Tibial nerve (tissue), 4 donors: ENCODE measurements around the gene SERPINA1. TPM values are rescaled to one million over a fixed set of nuclear protein-coding genes. Genes with fewer than 3 reads are reported as not detected.
"Not testable (repeated sequence)": the region's sequence is repeated elsewhere in the genome, so short reads cannot be mapped to it uniquely, and the experiment has no call there.

Source experiments
- DNase-seq, 2 donors: peaks; one replicate each; pipeline ENCODE4 v3.0.0-alpha.2; 2019; ENCODE audit warnings: low spot score in 2 of 2
- H3K27ac ChIP-seq, 4 donors: fragments of 200-600 bp; sonication (generic) in 3 of 4; one replicate each; pipeline ENCODE4 v1.5.1; 2017 to 2019; ENCODE audit warnings: mild to moderate bottlenecking in 1 of 4
- H3K27me3 ChIP-seq, 2 donors: fragments of 200-600 bp; sonication (generic) in 1 of 2; one replicate each; pipeline versions ENCODE4 v1.5.1 to v1.6.0; 2017 to 2019
- H3K36me3 ChIP-seq, 3 donors: fragments of 200-600 bp; sonication (generic); one replicate each; pipeline ENCODE4 v1.5.1; 2018 to 2019
- H3K4me1 ChIP-seq, 4 donors: fragments of 200-600 bp; sonication (generic) in 3 of 4; one replicate each; pipeline ENCODE4 v1.5.1; 2017 to 2019
- H3K4me3 ChIP-seq, 4 donors: fragments of 200-600 bp; sonication (generic) in 3 of 4; one replicate each; pipeline ENCODE4 v1.5.1; 2017 to 2019; ENCODE audit warnings: mild to moderate bottlenecking in 1 of 4, moderate library complexity in 1 of 4
- H3K9me3 ChIP-seq, 4 donors: fragments of 200-600 bp; sonication (generic) in 3 of 4; one replicate each; pipeline ENCODE4 v1.5.1; 2017 to 2019
- CTCF ChIP-seq, 5 experiments: fragments of 200-600 bp in 3 of 5; fragments of 450-650 bp in 2 of 5; sonication (generic) in 3 of 5; IDR thresholded peaks; one replicate each; pipeline ENCODE4 v1.5.1; 2016 to 2019; ENCODE audit warnings: antibody characterized with exemption in 5 of 5, mild to moderate bottlenecking in 3 of 5, moderate library complexity in 2 of 5
- EP300 ChIP-seq, 2 donors: sonication (generic); formaldehyde crosslinking; IDR thresholded peaks; one replicate each; pipeline ENCODE4 v1.6.1; 2017; ENCODE audit warnings: antibody characterized with exemption in 2 of 2, mild to moderate bottlenecking in 1 of 2
- POLR2A ChIP-seq, 2 donors: fragments of 450-650 bp; IDR thresholded peaks; one replicate each; pipeline ENCODE4 v1.6.1; 2017; ENCODE audit warnings: antibody characterized with exemption in 2 of 2, mild to moderate bottlenecking in 2 of 2, moderate library complexity in 2 of 2
- WGBS, 2 donors: methylation state at CpG; one replicate each; pipeline ENCODE4 v1.1.5; 2018; 5-methylcytosine and 5-hydroxymethylcytosine counted together
- total RNA-seq, 4 donors: library from RNA; depleted of rRNA; stranded (reverse); fragments of >200 nt; gene quantifications; one replicate each; pipeline ENCODE4 v1.1.0, GENCODE V29; 2016

The SERPINA1 gene
- total RNA-seq, 4 donors from 2014 or later, result 5.7 to 13.9 (median 9.0) TPM

GRCh38 chr14:94372021-94372605, 16.3 kb downstream of the SERPINA1 start:
- H3K27ac ChIP-seq, result no peak overlapping the region
- H3K4me1 ChIP-seq, result peaks cover 0 to 25% (median 0%) of the 10 kb centered on the region in 4 donors
- TF ChIP-seq EP300 (IDR thresholded peaks at IDR 0.05) (no peak), CTCF (IDR thresholded peaks at IDR 0.05) (no peak), POLR2A (IDR thresholded peaks at IDR 0.05) (no peak)
- no peak overlapping the region for H3K4me3 ChIP-seq
- no peaks in the 10 kb centered on the region for H3K27me3 ChIP-seq
- DNase-seq, result no peak
- H3K36me3 ChIP-seq, result no peaks in the 10 kb centered on the region
- no peaks in the 10 kb centered on the region for H3K9me3 ChIP-seq
- 79 to 84% methylated on average over 13 of the region's 13 CpGs for WGBS, 2 donors

- no peaks in the 10 kb centered on the region for H3K36me3 ChIP-seq
- no peak overlapping the region for H3K4me3 ChIP-seq
- no peak for TF ChIP-seq EP300 (IDR thresholded peaks at IDR 0.05)
- TF ChIP-seq POLR2A (IDR thresholded peaks at IDR 0.05), result no peak
- TF ChIP-seq CTCF (IDR thresholded peaks at IDR 0.05), result no peak
- H3K9me3 ChIP-seq, result no peaks in the 10 kb centered on the region
- no peaks in the 10 kb centered on the region for H3K27me3 ChIP-seq
- H3K4me1 ChIP-seq, result peaks cover 0 to 25% (median 0%) of the 10 kb centered on the region in 4 donors
- H3K27ac ChIP-seq, result no peak overlapping the region
- WGBS, 2 donors, result 77 to 86% methylated on average over 6 of the region's 6 CpGs
- DNase-seq, result no peak
These were observed 17.9 kb downstream of the SERPINA1 start for GRCh38 chr14:94370524-94370910.

GRCh38 chr14:94369766-94370523, 18.5 kb downstream of the SERPINA1 start:
- H3K36me3 ChIP-seq, H3K9me3 ChIP-seq, H3K4me3 ChIP-seq, DNase-seq, H3K27ac ChIP-seq, H3K27me3 ChIP-seq: not testable (repeated sequence)
- peaks cover 0 to 20% (median 0%) of the 10 kb centered on the region in 4 donors for H3K4me1 ChIP-seq
- 74 to 82% methylated on average over 10 to 12 of the region's 22 CpGs for WGBS, 2 donors

- H3K4me1 ChIP-seq, result peaks cover 0 to 10% (median 0%) of the 10 kb centered on the region in 4 donors
- no peaks in the 10 kb centered on the region for H3K9me3 ChIP-seq
- no peak for DNase-seq
- no peaks in the 10 kb centered on the region for H3K27me3 ChIP-seq
- TF ChIP-seq EP300 (IDR thresholded peaks at IDR 0.05) (no peak), CTCF (IDR thresholded peaks at IDR 0.05) (no peak)
- no peak overlapping the region for H3K4me3 ChIP-seq
- H3K36me3 ChIP-seq, result no peaks in the 10 kb centered on the region
- 83 to 93% methylated on average over 7 of the region's 7 CpGs for WGBS, 2 donors
- H3K27ac ChIP-seq, result no peak overlapping the region
These were observed 19.4 kb downstream of the SERPINA1 start for GRCh38 chr14:94368956-94369355.

- WGBS, 2 donors, result 80 to 81% methylated on average over 2 to 3 of the region's 3 CpGs
- no peak for DNase-seq
- TF ChIP-seq EP300 (IDR thresholded peaks at IDR 0.05), result no peak
- no peak for TF ChIP-seq POLR2A (IDR thresholded peaks at IDR 0.05)
- no peak for TF ChIP-seq CTCF (IDR thresholded peaks at IDR 0.05)
- Histone ChIP-seq H3K27ac (no peak overlapping the region), H3K9me3 (no peaks in the 10 kb centered on the region), H3K36me3 (no peaks in the 10 kb centered on the region), H3K27me3 (no peaks in the 10 kb centered on the region), H3K4me3 (no peak overlapping the region), H3K4me1 (peaks cover 0 to 4% (median 0%) of the 10 kb centered on the region in 4 donors)
These were observed 20.2 kb downstream of the SERPINA1 start for GRCh38 chr14:94368243-94368590.
